Measurements from ENCODE around the gene NPTN.

Gene NPTN

GRCh38 chr15:73601451-73602445 is 31.4 kb downstream of the NPTN start:
- Histone ChIP-seq H3K27me3 (ENCODE audit: insufficient read depth, low read depth) (no peaks in the 10 kb centered on the region), H4K20me1 (ENCODE audit: insufficient read depth) (no peaks in the 10 kb centered on the region), H3K79me2 (ENCODE audit: insufficient read depth, low read depth) (peaks cover 22% of the 10 kb centered on the region), H3K9ac (no peak overlapping the region), H2AFZ (ENCODE audit: low read depth) (no peak overlapping the region), H3K36me3 (ENCODE audit: insufficient read depth) (no peaks in the 10 kb centered on the region), H3K4me1 (ENCODE audit: low read depth, poor library complexity, severe bottlenecking) (peaks cover 38% of the 10 kb centered on the region), H3K27ac (no peak overlapping the region), H3K4me2 (no peak overlapping the region; the same call in 1 of the 2 replicates), H3K4me3 (IDR thresholded peaks at IDR 0.05; ENCODE audit: insufficient read depth, low read depth, low read length) (no peak overlapping the region)
- TF ChIP-seq, protein P1, sequence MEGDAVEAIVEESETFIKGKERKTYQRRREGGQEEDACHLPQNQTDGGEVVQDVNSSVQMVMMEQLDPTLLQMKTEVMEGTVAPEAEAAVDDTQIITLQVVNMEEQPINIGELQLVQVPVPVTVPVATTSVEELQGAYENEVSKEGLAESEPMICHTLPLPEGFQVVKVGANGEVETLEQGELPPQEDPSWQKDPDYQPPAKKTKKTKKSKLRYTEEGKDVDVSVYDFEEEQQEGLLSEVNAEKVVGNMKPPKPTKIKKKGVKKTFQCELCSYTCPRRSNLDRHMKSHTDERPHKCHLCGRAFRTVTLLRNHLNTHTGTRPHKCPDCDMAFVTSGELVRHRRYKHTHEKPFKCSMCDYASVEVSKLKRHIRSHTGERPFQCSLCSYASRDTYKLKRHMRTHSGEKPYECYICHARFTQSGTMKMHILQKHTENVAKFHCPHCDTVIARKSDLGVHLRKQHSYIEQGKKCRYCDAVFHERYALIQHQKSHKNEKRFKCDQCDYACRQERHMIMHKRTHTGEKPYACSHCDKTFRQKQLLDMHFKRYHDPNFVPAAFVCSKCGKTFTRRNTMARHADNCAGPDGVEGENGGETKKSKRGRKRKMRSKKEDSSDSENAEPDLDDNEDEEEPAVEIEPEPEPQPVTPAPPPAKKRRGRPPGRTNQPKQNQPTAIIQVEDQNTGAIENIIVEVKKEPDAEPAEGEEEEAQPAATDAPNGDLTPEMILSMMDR (conservative IDR thresholded peaks at IDR 0.05; ENCODE audit: low read depth, low read length): no peak

GRCh38 chr15:73600413-73601335 is 32.5 kb downstream of the NPTN start:
- Histone ChIP-seq H3K4me2 (peak overlapping the region; percentile 34), H3K9ac (no peak overlapping the region), H3K36me3 (ENCODE audit: insufficient read depth) (no peaks in the 10 kb centered on the region), H3K27me3 (ENCODE audit: insufficient read depth, low read depth) (no peaks in the 10 kb centered on the region), H4K20me1 (ENCODE audit: insufficient read depth) (no peaks in the 10 kb centered on the region), H3K79me2 (ENCODE audit: insufficient read depth, low read depth) (peaks cover 22% of the 10 kb centered on the region), H3K4me1 (ENCODE audit: low read depth, poor library complexity, severe bottlenecking) (peaks cover 38% of the 10 kb centered on the region), H3K4me3 (IDR thresholded peaks at IDR 0.05; ENCODE audit: insufficient read depth, low read depth, low read length) (no peak overlapping the region), H2AFZ (ENCODE audit: low read depth) (no peak overlapping the region), H3K27ac (no peak overlapping the region)
- TF ChIP-seq, protein P1 (conservative IDR thresholded peaks at IDR 0.05; ENCODE audit: low read depth, low read length): no peak

DNA sequence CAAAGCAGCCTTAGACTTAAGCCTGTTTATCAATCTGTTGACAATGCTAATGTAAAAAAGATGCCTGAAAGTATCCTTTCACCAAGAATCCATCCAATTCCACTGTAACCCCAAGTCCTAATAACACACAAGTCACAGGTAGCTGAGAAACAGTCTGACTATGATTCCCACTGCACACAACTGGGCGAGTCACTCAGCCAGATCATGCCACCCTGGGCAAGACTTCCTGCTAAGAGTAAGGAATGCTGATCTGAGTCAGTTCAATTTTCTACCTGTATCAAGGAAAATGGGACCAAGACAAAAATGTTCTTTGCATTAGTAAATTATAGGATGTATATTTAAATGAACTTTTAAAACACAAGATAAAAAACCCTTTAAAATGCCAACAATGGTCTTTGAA is 33.3 kb downstream of the NPTN start:
- H3K4me1 ChIP-seq (ENCODE audit: low read depth, poor library complexity, severe bottlenecking): peaks cover 38% of the 10 kb centered on the region
- H4K20me1 ChIP-seq (ENCODE audit: insufficient read depth): no peaks in the 10 kb centered on the region
- H3K4me2 ChIP-seq: peak overlapping the region; percentile 34; the same call in 1 of the 2 replicates
- no peak overlapping the region for H2AFZ ChIP-seq (ENCODE audit: low read depth)
- H3K9ac ChIP-seq: no peak overlapping the region
- no peaks in the 10 kb centered on the region for H3K36me3 ChIP-seq (ENCODE audit: insufficient read depth)
- TF ChIP-seq, protein P1 (conservative IDR thresholded peaks at IDR 0.05; ENCODE audit: low read depth, low read length): no peak
- peaks cover 22% of the 10 kb centered on the region for H3K79me2 ChIP-seq (ENCODE audit: insufficient read depth, low read depth)
- no peak overlapping the region for H3K4me3 ChIP-seq (IDR thresholded peaks at IDR 0.05; ENCODE audit: insufficient read depth, low read depth, low read length)
- H3K27ac ChIP-seq: no peak overlapping the region
- no peaks in the 10 kb centered on the region for H3K27me3 ChIP-seq (ENCODE audit: insufficient read depth, low read depth)

DNA sequence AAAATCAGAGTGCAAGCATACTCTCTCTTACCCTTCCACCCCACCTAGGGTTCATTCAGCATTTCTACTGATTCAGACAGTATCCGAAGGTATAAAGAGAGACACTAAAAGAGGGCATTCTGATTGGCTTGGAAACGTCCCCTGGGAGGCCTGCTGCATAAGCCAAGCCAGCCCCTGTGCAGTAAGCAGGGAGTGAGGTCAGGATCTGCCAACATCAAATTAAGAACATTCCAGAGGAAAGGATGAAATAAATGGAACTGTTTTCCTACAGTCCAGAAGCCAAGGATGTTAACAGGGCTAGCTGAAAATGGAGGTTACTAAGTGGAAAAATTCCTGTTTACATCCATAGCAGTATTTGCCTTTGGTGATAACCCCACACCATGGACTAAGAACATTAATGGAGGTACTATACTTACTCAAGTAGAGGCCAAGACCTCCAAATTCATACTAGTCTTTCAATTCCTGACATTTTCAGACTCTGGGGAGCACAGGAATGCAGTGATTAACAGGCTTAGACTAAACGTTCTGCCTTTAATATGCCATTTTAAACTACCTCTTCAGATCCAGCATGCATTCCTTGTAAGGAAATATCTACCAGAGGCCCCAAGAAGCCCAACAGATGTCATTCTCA is 34.5 kb downstream of the NPTN start:
- no peak overlapping the region for H2AFZ ChIP-seq (ENCODE audit: low read depth)
- H3K27me3 ChIP-seq (ENCODE audit: insufficient read depth, low read depth): no peaks in the 10 kb centered on the region
- TF ChIP-seq, protein P1 (conservative IDR thresholded peaks at IDR 0.05; ENCODE audit: low read depth, low read length): no peak
- no peak overlapping the region for H3K9ac ChIP-seq
- H3K27ac ChIP-seq: no peak overlapping the region
- peaks cover 38% of the 10 kb centered on the region for H3K4me1 ChIP-seq (ENCODE audit: low read depth, poor library complexity, severe bottlenecking)
- no peak overlapping the region for H3K4me2 ChIP-seq
- no peaks in the 10 kb centered on the region for H4K20me1 ChIP-seq (ENCODE audit: insufficient read depth)
- no peak overlapping the region for H3K4me3 ChIP-seq (IDR thresholded peaks at IDR 0.05; ENCODE audit: insufficient read depth, low read depth, low read length)
- H3K79me2 ChIP-seq (ENCODE audit: insufficient read depth, low read depth): peaks cover 22% of the 10 kb centered on the region
- H3K36me3 ChIP-seq (ENCODE audit: insufficient read depth): no peaks in the 10 kb centered on the region

All from KMS-11 (cell line).